HG03354 (cell line): ENCODE measurements around the gene GRIK3.

Experiments
- ATAC-seq: cut with Tn5 transposase; IDR thresholded peaks from one replicate; pipeline ENCODE4 v1.9.1; 2021; ENCODE audit warnings: mild to moderate bottlenecking; ENCODE audit not compliant: unreplicated experiment, poor library complexity, severe bottlenecking

GRIK3 gene

DNA sequence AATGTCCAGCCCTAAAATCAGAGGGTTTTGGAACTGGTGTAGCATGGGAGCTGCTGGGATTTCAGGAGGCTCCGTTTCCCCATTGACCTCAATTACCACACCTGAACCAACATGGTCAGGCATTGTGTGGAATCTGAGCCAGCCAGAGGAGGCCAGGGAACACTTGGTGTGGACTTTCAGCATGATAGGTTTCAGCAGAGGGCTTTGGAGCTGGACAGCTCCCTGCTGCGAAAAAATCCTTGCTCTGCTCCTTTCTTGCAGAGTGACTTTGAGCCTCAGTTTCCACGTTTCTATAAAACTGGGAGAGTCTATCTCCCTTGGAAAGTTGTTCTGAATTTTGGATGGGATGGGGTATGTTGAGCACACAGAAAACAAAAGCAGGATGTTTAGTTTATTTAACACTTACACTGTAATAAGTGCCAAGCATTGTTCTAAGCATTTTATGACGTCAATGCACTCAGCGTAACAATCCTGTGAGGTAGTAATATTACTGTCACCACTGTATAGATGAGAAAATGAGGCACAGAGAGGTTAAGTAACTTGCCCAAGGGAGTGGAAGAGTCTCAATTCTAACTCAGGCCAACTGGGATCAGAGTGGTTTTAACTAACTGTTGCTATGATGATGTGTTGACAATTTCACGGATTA, 168.0 kb downstream of the GRIK3 start:
- no peak for ATAC-seq

DNA sequence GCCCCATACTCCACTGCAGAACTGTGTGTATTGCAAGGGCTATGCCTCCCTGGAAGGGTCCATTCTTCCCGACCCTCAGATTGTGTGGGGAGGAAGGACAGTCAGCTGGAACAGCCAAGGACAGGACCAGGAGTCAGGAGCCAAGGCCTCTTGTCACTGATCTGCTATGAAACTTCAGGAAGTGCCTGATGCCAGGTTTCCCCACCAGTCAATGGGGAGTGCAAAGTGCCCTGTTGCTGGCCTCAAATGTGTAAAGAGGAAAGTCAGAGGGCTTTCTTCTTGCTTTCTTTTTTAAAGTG, 168.8 kb downstream of the GRIK3 start:
- no peak for ATAC-seq

DNA sequence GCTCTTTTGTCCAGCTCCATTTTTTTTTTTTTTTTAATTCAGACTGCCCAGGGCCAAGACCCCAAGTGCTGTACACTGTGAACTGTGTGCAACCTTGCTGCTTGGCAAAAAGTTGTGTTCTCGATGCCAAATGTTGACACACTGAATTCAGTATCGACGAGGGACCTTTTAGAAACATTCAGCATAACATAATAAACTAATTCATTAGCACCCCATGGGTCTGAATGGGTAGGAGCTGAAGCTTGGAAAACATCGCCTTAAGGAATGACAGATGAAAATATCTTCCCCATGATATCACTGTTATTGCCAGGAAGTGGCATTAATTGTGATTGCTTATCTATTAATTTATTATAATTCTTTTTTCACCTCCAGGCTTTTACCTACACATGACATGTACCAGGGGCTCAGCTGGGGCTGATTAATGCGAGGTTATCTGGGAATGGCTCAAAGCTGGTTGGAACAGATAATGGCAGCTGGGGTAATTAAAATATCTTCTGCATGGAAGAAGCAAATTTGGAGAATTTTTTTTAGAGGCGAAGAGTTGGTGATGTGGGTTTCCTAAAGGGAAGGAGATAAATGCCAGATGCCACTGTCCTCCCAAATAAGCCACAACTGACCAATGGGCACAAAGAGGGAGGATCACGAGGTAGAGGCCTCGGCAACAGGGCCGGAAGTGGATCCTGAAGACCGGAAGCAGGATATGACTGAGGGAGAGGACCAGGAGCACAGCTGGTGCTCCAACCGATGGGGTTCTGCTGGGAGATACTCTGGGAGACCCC, 169.3 kb downstream of the GRIK3 start:
- ATAC-seq = no peak

DNA sequence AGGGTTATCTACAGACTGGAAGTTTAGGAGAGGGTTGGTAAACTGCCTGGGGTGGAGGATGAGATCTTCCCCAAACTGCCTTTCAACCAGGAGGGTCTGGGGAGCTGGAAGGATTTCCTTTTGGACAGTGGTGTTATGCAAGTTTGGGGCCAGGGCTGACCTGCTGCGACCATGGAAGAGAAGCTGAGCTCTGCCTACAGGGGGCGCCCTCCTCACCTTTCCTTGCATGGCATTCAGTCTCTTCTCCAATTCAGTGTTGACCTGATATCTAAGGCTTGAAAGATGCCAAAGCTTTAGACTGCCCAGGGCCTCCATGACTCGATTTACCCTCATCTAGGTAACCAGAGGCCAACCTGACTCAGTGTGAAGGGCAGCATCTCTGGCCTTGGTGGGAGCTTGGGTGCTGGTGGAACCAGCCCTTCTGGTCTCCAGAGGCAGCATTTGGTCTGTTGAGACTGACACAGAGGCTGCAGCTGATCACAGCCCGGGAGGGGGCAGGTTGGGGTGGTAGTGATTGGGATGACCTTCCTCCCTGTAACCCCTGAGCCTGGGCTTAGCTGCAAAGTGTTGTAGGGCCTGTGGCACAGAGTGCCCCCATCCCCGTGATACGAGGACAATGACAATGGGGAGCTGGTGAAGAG, 170.0 kb downstream of the GRIK3 start:
- ATAC-seq = no peak

DNA sequence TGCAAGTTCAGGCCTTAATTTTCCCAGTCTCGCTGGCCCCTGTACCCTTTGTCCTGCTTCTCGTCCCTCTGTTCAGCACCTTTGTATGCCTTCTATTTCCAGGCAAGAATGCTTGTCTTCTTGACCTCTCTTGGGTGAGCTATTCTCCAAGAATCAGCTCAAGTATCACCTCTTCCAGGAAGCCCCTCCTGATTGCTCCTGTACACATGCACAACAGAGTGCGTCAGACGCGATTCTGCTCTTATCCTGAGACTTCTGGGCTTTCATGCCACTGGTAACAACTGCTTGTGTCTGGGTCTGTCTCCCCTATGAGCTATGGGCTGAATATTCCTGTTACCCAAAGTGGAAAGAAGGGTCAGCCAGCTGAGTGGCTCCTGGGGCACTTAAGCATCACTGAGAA, 170.8 kb downstream of the GRIK3 start:
- no peak for ATAC-seq

DNA sequence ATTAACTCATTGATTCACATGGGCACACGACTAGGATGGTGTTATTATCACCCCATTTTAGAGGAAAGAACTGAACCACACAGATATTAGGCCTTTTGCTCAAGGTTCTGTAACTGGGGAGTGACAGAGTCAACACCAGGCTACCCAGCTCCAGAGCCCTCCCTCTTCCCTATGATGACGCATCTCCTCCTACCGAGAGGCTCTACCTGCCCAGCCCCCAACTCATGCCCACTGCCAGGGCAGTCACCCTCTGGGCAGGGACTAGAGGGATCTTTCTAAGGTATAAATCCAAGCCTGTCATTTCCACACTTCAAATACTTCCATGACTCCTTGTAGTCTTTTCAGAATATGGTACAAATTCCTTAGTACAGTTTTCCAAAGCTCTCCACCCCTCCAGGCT, 171.3 kb downstream of the GRIK3 start:
- no peak for ATAC-seq

DNA sequence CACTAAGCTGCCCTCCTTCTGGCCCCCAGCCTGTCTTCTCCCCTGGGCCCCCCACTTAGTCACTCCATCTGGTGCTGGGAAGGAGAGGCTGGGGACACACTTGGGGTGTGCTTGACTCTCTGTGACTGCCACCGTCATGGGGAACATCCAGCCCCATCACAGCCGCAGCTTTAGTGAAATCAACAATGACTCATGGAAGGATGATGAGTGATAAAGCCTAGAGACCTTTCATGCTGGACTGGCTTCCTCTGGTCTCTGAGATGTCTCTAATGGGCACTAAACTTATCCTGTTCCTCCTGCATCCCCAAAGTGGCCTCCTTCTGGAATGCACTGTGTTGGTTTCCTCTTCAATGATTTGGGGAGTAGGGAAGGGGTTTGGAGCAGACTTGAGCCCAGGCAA, 172.9 kb downstream of the GRIK3 start:
- no peak for ATAC-seq

DNA sequence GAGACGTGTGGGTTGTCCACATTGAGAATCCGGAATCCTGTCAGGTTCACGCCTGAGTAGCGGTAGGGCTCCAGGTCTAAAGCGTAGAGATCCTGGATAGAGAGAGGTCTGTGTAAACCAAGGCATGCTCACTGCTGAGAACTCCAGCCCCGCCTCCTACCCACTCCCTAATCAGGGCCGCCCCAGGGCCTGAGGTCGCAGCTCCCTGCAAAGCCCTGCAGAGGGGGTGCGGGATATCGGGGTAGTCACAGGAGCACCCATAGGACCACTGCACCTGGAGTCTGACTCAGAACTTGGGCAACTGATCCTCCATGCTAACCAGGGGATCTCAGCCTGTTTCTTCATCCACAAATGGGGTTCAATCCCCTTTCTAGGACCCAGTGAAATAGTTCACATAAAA, 174.4 kb downstream of the GRIK3 start:
- no peak for ATAC-seq

DNA sequence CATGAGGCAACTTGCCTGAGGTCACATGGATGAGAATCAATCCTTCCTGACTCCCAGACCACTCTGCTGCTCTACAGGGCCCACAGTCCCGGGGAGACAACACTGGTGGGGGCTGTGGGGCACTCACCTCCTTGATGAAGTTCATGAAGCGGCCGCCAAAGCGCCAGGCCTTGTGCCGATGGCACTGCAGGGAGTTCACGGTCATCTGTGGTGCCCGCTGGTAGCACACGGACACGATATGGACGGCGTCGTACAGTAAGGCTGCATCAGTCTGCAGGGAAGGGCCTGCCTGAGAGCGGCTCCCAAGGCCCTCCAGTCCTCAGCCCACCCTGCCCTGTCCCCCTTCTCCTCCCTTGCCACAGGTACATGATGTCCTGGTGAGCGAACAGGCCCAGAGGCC, 175.3 kb downstream of the GRIK3 start:
- ATAC-seq = no peak

DNA sequence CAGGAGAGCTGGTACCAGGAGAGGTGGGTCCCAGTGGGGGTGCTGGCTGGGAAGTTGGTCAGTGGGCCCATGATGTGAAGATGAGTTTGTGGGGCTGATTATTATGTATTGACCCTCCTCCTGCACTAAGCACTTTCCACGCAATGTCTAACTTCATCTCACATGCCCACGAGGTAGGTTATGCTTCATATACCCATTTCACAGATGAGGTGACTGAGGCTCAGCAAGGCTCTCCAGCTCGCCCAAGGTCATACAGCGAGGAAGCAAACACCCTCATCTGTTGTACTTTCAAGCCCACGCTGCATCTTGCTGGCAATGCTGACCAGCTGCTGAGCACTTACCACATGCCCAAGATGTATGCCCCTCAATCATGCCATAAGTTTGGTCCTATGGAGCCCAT, 175.8 kb downstream of the GRIK3 start:
- ATAC-seq = no peak

DNA sequence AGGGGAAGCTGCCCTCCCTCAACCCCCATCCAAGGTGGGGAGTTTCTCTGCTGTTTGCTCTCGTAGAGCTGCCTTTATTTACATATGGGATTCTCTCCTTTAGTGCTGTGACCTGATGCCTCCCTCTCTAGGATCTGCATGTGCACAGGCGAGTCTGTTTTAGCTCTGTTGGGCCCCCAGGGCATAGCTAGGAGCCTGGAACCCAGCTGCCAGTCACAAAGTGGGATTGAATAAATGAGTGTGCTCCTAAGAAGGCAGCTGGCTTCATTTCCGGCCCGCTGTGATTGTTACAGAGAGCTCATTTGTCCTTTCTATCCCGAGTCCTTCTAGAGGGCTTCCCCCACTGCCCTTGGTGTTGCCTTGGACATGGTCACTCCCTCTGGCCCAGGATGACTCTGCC, 176.6 kb downstream of the GRIK3 start:
- ATAC-seq = no peak

DNA sequence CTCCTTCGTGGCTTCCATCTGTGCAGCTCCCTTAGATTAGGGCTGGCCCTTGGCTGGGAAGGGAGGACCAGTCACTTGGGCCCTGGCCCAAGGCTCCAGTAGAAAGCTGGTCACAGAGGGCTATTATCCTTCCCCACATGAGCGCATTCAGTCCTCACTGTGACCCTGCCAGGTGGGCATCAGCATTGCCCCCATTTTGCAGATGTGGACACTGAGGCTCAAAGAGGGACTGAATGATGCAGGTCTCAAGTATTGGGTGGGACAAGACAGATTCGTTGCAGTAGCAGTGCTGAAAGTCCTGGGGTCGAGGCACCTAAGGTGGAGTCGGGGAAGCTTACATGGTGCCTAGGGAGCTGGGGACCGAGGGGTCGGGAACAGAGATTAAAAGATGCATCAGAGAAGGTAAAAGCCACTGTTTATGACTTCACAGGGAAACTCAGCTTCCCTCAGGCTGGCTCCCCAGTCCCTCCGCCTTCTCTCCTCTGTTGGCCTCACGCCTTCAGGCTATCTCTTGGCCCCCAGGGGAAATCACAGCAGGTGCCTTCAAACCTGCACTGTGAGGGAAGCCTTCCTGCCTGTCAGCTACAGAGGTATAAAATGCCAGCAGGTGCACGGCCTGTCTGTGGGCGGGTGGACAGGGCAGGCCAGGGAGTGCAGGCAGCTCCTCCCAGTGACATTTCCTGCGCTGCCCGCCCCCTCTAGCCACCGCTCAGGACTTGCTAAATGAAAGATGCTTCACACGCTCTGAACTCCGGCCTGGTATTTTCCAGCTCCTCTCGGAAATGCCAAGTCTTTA, 178.4 kb downstream of the GRIK3 start:
- ATAC-seq = no peak

DNA sequence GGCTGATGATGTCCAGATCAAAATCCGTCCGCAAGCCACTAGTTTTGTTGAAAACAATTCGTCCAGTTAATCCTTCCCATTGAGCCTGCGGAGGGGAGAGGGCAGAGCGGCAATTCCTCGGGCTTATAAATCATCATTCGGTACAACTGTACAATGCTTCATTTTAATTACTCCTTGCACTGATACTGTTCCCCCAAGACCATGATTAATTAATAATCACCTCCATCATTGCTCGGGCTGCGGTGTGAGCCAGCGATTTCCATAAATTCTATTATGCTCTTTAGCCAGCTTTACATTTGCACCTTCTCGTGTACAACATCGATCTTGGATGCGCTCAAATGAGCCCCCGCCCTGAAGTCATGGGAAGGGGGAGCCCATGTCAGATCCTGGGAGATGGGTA, 180.7 kb downstream of the GRIK3 start:
- ATAC-seq = no peak

DNA sequence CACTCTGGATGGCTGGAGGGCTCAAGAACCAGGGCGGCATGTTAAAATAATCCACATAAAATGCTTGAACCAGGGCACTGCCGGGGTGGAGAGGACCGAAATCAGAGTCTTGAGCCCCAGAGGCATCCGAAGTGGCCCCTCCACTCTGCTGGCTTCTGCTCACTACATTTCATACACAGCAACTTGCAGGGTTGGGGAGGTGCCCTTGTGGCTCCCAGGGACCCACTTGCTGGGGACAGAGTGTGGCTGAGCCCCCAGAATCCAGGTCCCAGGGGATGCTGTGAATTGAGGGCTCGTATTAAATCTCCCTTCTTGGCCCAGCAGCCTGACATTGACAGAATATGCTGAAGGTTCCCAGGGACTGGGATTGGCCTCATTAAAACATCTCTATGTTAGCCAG, 181.7 kb downstream of the GRIK3 start:
- ATAC-seq = no peak

DNA sequence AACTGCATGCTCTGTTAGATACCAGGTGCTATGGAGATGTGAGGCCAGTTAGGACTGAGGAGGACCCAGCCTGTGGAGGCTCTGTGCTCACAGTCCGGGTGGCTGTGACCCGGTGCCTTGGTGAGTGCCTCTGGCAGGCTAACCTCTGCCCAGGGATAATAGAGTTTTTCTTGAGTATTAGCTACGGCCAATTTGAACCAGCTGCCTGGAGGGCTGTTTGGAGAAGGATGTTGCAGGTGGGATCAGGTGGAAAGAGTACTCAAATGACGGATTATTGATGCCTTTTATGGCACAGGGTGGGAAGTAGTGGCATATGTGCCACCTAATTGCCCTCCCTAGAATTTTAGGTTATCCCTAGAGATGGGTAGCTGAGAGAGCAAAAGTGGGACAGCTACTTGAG, 182.7 kb downstream of the GRIK3 start:
- no peak for ATAC-seq

DNA sequence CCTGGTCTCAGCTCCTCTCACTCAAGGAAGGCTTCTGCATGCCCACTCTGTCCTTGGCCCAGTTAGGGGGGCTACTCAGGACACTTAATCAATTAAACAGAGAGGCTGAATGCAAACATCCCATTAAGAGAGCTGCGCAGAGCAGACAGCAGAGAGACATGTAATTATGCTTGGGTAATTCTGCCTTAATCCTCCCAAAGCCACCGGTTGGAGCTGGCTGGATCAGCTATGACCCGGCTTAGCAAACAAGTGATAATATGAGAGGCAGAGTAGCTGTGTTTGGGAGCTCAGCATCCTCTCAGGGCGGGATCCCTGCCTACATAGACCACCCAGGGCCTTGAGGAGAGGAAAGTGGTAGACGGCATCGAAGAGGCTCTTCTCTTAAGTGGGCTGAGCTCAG, 183.2 kb downstream of the GRIK3 start:
- no peak for ATAC-seq

DNA sequence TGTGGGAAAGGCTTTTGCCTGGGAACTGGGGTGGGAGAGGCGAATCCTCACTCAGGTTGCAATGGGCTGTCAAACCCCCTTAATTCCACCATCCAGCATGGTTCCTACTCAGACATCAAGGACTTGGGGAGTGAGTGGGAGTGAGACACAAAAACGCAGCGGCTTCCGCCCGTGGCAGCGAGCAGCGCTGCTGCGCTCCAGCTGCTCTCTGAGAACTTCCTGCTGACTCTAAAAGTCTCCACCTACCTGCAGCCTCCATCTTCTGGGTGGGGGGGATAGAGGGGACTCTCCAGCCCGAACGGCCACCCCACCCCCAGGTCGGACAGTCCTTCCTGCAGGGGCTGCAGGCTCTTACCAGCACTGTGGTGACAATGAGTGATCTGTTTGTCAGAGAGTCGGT, 184.4 kb downstream of the GRIK3 start:
- no peak for ATAC-seq

DNA sequence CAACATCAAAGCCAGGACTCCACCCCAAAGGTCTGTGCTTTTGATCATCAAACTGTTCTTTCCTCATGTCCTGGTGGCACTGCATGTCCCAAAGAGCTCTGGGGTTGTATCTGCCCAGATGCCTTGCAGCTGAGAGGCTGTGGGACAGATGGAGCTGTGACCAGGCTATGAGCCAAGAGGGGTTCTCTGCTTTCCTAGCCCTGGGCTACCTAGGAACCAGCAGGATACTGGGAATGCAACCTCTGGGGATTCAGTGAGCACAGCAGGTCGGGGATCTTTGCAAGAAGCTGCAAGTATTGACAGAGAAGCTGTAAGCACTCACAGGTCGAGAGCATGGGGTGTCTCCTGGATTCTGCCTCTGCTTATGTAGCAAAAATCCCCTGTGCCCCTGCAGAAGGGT, 186.6 kb downstream of the GRIK3 start:
- ATAC-seq = no peak

DNA sequence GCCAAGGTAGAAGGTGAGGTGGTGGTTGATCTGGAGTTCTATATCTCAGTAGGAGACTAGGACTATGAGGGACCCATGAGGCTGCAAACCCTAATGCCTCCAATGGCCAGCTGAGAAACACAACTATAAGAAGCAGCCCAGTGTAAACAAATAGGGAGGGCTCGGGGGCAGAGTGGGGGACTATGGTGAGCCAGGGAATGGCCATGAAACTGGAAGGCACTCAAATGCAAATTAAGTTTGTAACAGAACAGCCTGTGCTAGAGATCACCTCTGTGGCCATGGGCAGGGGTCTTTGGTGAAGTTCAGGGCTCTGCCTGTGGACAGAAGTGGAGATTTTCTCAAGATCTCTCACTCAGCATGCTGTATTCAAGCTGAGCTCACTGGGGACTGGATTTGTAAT, 187.1 kb downstream of the GRIK3 start:
- ATAC-seq = no peak

DNA sequence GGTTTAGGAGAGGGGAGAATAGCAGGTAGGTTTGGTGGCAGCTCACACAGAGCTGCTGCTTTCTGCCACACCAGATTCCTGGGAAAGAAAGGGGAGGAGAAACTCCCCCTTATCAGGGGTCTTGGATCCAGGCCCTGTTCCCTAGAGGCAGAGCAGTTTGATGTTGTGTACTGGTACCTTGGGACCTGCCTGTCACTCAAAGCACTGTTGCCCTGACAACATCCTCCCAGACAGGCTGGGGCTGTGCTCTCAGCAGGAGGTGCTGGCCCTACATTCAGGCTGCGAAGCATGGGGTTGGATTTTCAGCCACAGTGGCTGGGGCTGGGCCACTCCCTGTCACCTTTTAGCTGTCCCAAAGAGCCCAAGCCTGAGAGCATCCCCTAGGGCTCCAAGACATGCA, 188.0 kb downstream of the GRIK3 start:
- no peak for ATAC-seq

DNA sequence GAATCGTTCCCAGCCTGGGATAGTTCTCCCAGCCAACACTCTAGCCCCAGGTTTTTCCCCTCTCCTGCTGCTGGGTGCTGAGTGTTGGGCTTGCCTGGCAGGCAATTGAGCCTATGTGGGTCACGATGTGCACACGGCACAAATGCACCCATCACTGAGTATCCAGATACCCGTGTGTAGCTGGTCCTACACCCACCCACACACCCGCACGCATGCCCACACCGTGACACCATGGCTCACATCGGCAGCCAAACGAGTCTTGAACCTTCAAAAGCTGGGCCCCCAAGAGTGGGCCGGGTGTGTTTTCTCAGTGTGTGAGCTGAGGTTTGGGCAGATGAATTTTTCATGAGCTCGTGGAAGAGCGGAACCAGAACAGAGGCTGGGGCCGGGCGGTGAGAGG, 188.5 kb downstream of the GRIK3 start:
- ATAC-seq = no peak
